ENCODE data around the gene MMP19. TPM values are rescaled to one million over a fixed set of nuclear protein-coding genes. Genes with fewer than 3 reads are reported as not detected.
A peak's percentile ranks its signal among the peaks of the same experiment; 100 is the strongest.

The MMP19 gene
- total RNA-seq, 1 donor from 2014 or later = 2.2 TPM

GRCh38 chr12:55817345-55818139, 25.2 kb downstream of the MMP19 start, which contains the start of the genes ORMDL2 and SARNP:
ORMDL2 (plus strand) TSS chr12:55818041; CDS start chr12:55819000, 959 bp downstream.
SARNP (minus strand) TSS chr12:55817724; CDS start chr12:55817701, 23 bp downstream.
- peak; percentile 95 for DNase-seq
- no peaks in the 10 kb centered on the region for H3K9me3 ChIP-seq (replicated peaks)
- intact Hi-C loops (cut with micrococcal nuclease) = no loop called here
- H3K27ac ChIP-seq (replicated peaks) = peak within 1 kb of the TSS; percentile 91
- peaks cover 59% of the 10 kb centered on the region for H3K4me1 ChIP-seq
- peaks cover 55% of the 10 kb centered on the region for H3K36me3 ChIP-seq
- no peaks in the 10 kb centered on the region for H3K27me3 ChIP-seq (ENCODE audit: low read depth)
- peak within 1 kb of the TSS; percentile 84 for H3K4me3 ChIP-seq
- no peak for TF ChIP-seq CTCF (IDR thresholded peaks at IDR 0.05; ENCODE audit: borderline replicate concordance)

DNA sequence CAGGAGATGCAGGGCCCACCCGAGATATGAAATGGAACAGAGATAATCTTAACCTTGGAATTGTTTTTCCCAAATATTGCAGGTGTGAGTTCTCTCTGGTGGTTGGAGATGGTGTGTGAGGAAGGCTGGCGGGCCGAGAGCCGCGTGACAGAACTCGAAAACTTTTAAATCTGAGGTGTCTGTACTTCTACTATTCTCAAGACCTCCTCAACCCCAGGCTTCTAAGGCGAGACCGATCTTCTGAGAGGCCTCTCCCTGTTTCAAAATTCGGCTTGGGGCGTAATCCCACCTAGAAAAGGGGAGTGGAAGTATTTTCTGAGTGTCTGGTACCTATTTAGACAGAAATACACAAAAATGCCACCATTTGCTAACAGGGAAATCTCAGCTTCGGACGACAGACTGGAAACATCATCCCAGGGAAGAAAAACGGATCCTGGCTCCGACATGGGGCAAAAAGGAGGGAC, 25.8 kb downstream of the MMP19 start:
- peak overlapping the region; percentile 91 for H3K27ac ChIP-seq (replicated peaks)
- H3K4me1 ChIP-seq = peaks cover 65% of the 10 kb centered on the region
- no peaks in the 10 kb centered on the region for H3K27me3 ChIP-seq (ENCODE audit: low read depth)
- peaks cover 48% of the 10 kb centered on the region for H3K36me3 ChIP-seq
- intact Hi-C loops (cut with micrococcal nuclease) = no loop called here
- peak overlapping the region; percentile 84 for H3K4me3 ChIP-seq
- TF ChIP-seq CTCF (IDR thresholded peaks at IDR 0.05; ENCODE audit: borderline replicate concordance) = no peak
- no peak for DNase-seq
- H3K9me3 ChIP-seq (replicated peaks) = no peaks in the 10 kb centered on the region

- TF ChIP-seq CTCF (IDR thresholded peaks at IDR 0.05; ENCODE audit: borderline replicate concordance) = no peak
- Histone ChIP-seq H3K9me3 (replicated peaks) (no peaks in the 10 kb centered on the region), H3K36me3 (peaks cover 34% of the 10 kb centered on the region), H3K27ac (replicated peaks) (no peak overlapping the region), H3K4me1 (peaks cover 75% of the 10 kb centered on the region), H3K27me3 (ENCODE audit: low read depth) (no peaks in the 10 kb centered on the region), H3K4me3 (peak overlapping the region; percentile 84)
- no peak for DNase-seq
- intact Hi-C loops (cut with micrococcal nuclease) = no loop called here
These were observed 27.3 kb downstream of the MMP19 start for GRCh38 chr12:55815473-55815872.

- H3K9me3 ChIP-seq (replicated peaks) = no peaks in the 10 kb centered on the region
- H3K4me1 ChIP-seq = peaks cover 75% of the 10 kb centered on the region
- TF ChIP-seq CTCF (IDR thresholded peaks at IDR 0.05; ENCODE audit: borderline replicate concordance) = no peak
- intact Hi-C loops (cut with micrococcal nuclease) = no loop called here
- no peak for DNase-seq
- H3K4me3 ChIP-seq = no peak overlapping the region
- no peak overlapping the region for H3K27ac ChIP-seq (replicated peaks)
- no peaks in the 10 kb centered on the region for H3K27me3 ChIP-seq (ENCODE audit: low read depth)
- peaks cover 26% of the 10 kb centered on the region for H3K36me3 ChIP-seq
These were observed 28.5 kb downstream of the MMP19 start for GRCh38 chr12:55814257-55814656.

- Histone ChIP-seq H3K4me1 (peaks cover 61% of the 10 kb centered on the region), H3K9me3 (replicated peaks) (no peaks in the 10 kb centered on the region), H3K27ac (replicated peaks) (no peak overlapping the region), H3K36me3 (peaks cover 44% of the 10 kb centered on the region), H3K27me3 (ENCODE audit: low read depth) (no peaks in the 10 kb centered on the region), H3K4me3 (no peak overlapping the region)
- intact Hi-C loops (cut with micrococcal nuclease) = no loop called here
- DNase-seq = no peak
- no peak for TF ChIP-seq CTCF (IDR thresholded peaks at IDR 0.05; ENCODE audit: borderline replicate concordance)
These were observed 30.6 kb downstream of the MMP19 start for GRCh38 chr12:55812088-55812487.

Data from left ventricle myocardium inferior (tissue), 1 donor.